ENCODE measurements around the gene SLC2A6. TPM values are rescaled to one million over a fixed set of nuclear protein-coding genes. Genes with fewer than 3 reads are reported as not detected.
A peak's percentile ranks its signal among the peaks of the same experiment; 100 is the strongest.

SLC2A6 gene
- total RNA-seq, 1 donor from 2014 or later, result 29.2 TPM

DNA sequence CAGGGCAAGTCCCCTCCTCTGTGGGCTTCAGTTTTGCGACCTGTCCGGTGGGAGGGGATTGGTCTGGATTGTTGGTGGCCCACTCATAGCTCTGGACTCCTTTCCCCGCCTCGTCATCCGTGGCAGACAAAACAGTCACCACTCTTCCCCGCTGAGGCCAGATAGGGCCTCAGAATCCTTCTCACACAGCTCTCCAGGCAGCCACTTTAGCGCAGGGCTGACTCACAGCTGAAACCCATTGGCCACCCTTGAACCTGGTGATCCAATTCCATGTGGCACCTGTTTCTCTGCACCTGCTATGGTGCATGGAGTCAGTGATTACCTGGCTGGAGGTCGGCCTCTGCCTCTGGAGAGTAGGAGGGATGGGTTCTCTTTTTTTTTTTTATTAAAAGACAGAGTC lies 34.9 kb downstream of the SLC2A6 start:
- H3K4me3 ChIP-seq (ENCODE audit: low read depth, low read length), result no peak overlapping the region
- DNase-seq (ENCODE audit: low read depth), result no peak
- TF ChIP-seq, protein P1, sequence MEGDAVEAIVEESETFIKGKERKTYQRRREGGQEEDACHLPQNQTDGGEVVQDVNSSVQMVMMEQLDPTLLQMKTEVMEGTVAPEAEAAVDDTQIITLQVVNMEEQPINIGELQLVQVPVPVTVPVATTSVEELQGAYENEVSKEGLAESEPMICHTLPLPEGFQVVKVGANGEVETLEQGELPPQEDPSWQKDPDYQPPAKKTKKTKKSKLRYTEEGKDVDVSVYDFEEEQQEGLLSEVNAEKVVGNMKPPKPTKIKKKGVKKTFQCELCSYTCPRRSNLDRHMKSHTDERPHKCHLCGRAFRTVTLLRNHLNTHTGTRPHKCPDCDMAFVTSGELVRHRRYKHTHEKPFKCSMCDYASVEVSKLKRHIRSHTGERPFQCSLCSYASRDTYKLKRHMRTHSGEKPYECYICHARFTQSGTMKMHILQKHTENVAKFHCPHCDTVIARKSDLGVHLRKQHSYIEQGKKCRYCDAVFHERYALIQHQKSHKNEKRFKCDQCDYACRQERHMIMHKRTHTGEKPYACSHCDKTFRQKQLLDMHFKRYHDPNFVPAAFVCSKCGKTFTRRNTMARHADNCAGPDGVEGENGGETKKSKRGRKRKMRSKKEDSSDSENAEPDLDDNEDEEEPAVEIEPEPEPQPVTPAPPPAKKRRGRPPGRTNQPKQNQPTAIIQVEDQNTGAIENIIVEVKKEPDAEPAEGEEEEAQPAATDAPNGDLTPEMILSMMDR (conservative IDR thresholded peaks at IDR 0.05; ENCODE audit: low read depth, low read length), result no peak

DNA sequence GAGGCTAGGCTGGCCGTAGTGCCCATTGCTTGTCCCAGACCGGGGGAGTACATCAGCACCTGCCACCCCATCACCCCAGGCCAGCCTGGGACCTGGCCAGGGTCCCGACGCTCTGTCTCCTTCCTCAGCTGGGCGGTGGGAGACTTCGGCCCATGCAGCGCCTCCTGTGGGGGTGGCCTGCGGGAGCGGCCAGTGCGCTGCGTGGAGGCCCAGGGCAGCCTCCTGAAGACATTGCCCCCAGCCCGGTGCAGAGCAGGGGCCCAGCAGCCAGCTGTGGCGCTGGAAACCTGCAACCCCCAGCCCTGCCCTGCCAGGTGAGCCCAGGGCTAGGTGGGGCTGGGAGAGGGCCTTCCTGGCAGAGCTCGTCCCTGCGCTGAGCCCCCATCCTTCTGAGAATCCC lies 35.7 kb downstream of the SLC2A6 start:
- TF ChIP-seq, protein P1 (conservative IDR thresholded peaks at IDR 0.05; ENCODE audit: low read depth, low read length), result no peak
- DNase-seq (ENCODE audit: low read depth), result no peak
- no peak overlapping the region for H3K4me3 ChIP-seq (ENCODE audit: low read depth, low read length)

DNA sequence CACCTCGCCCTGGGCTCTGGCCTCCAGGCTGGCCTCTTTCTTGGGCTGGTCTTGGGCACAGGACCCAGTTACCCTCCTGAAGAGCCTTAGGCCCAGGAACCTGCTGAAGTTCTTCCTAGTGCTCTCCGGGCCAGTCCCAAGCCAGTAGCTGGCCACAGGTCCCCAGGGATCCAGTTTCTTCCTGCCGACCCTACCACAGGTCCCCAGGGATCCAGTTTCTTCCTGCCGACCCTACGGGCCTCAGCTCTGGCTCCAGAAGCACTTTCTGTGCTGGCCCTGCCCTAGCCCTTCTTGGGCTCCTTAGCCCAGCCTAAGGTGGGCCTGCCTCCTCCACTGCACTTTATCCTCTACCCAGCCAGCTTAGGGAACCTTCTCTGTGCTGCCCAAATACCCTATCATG lies 37.3 kb downstream of the SLC2A6 start:
- TF ChIP-seq, protein P1 (conservative IDR thresholded peaks at IDR 0.05; ENCODE audit: low read depth, low read length), result no peak
- no peak overlapping the region for H3K4me3 ChIP-seq (ENCODE audit: low read depth, low read length)
- DNase-seq (ENCODE audit: low read depth), result no peak

DNA sequence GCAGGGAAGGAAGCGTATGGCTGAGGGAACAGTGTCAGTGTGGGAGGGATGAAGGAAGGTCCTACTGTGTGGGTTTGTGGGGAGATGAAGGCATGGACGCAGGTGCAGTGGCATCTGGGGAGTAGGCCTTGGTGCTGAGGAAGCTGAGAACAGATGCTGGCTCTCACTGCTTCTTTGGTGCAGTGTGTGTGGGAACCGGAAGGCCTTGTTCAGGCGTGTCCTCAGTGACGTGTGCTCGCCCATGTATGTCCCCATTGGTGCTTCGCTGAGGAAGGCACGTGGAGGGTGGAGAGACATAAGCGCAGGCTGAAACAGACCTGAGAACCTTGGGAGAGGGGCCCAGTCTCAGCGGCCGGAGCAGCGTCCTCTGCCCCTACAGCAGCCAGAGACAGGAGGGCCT lies 38.0 kb downstream of the SLC2A6 start:
- no peak overlapping the region for H3K4me3 ChIP-seq (ENCODE audit: low read depth, low read length)
- no peak for DNase-seq (ENCODE audit: low read depth)
- TF ChIP-seq, protein P1 (conservative IDR thresholded peaks at IDR 0.05; ENCODE audit: low read depth, low read length), result no peak

DNA sequence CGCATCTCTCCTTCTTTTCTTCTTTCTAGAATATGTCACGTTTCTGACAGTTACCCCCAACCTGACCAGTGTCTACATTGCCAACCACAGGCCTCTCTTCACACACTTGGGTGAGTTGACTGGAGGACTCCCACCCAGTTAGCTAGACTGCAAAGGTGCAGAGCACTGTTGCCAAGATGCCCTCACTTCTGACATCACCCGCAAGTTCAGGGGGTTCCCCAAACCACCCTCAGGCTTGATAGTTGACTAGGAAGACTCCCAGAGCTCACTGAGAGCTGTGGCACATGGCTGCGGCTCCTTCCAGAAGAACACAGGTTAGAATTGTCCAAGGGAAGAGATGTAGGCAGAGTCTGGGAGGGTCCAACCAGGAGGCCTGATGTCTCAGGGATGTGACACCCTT lies 39.6 kb downstream of the SLC2A6 start:
- TF ChIP-seq, protein P1 (conservative IDR thresholded peaks at IDR 0.05; ENCODE audit: low read depth, low read length), result no peak
- H3K4me3 ChIP-seq (ENCODE audit: low read depth, low read length), result no peak overlapping the region
- DNase-seq (ENCODE audit: low read depth), result no peak

DNA sequence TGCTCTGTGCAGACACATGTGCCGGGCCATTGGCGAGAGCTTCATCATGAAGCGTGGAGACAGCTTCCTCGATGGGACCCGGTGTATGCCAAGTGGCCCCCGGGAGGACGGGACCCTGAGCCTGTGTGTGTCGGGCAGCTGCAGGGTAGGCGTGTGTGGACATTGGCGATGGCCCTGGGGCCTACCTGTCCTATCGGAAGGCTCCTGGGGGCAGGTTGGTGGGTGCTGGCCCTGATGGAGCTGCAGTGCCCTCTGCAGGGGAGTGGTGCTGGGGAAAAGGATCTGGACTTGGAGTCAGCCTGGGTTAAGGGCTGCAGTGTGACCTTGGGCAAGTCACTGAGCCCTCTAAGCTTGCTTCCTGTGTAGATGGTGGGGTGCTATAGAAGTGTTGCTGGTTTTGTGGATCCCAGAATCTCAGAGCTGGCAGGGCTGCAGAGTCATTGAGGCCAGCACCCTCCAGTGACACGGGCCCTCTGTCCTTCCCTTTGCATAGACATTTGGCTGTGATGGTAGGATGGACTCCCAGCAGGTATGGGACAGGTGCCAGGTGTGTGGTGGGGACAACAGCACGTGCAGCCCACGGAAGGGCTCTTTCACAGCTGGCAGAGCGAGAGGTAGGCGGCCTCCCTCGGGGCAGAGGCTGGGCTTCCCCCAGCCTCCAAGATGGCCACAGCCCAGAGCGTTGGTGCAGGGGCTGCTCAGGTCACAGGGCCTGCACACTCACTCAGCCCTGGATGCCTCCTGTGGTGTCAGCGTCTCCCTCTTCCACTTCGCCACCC lies 41.0 kb downstream of the SLC2A6 start:
- TF ChIP-seq, protein P1 (conservative IDR thresholded peaks at IDR 0.05; ENCODE audit: low read depth, low read length), result peak; percentile 54
- no peak overlapping the region for H3K4me3 ChIP-seq (ENCODE audit: low read depth, low read length)
- DNase-seq (ENCODE audit: low read depth), result no peak

DNA sequence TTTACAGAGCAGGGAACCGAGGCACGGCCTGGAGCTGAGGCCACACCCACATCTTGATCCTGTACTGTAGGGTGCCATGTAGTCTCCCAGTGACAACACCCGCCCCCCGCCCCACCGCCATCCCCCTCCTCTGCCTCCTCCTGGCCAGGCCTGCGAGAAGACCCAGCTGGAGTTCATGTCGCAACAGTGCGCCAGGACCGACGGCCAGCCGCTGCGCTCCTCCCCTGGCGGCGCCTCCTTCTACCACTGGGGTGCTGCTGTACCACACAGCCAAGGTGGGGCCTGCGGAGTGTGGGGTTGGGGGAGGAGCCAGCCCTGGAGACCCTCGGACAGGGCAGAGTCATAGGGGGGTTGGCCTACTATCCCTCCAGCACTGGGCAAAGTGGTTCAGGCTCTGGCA lies 42.2 kb downstream of the SLC2A6 start:
- no peak for DNase-seq (ENCODE audit: low read depth)
- no peak overlapping the region for H3K4me3 ChIP-seq (ENCODE audit: low read depth, low read length)
- TF ChIP-seq, protein P1 (conservative IDR thresholded peaks at IDR 0.05; ENCODE audit: low read depth, low read length), result no peak

Data from epithelial cell of proximal tubule (primary cell).